Measurements from ENCODE around the gene ASB1.

DNA sequence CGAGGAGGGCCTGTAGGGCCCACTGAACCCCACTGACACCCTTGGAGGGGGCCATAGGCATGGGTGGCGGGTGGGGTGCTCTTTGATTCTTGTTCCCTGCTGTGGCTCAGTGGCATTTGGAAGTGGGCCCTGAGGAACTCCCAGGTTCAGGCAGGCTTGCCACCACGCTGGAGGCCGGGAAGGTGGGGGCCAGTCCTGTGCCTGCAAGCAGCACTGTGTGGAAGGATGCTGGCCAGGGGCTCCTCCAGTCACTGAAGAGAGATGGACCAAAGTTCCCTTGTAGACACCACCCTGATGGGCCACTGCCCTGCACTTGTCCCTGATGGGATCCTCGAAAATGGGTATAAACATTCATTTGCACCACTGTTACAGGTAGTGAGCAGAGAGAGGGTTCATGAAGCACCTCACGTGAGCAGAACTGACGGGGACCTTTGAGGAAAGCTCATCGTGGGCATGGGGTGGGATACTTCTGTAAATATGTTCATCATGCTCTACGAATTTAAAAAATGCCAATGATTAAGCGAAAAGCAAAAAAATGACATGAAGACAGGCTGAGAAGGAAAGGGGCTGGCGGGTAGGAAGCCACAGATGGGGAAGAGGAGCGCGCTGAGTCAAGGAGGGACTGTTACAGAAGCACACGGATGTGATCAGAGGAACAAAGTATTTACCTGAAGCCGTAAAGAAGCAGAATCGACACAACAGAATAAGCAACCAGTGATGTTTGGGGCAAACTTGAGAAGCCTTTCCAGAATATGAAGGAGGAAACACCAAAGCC, 45.2 kb upstream of the ASB1 start:
- TF ChIP-seq, protein P1, sequence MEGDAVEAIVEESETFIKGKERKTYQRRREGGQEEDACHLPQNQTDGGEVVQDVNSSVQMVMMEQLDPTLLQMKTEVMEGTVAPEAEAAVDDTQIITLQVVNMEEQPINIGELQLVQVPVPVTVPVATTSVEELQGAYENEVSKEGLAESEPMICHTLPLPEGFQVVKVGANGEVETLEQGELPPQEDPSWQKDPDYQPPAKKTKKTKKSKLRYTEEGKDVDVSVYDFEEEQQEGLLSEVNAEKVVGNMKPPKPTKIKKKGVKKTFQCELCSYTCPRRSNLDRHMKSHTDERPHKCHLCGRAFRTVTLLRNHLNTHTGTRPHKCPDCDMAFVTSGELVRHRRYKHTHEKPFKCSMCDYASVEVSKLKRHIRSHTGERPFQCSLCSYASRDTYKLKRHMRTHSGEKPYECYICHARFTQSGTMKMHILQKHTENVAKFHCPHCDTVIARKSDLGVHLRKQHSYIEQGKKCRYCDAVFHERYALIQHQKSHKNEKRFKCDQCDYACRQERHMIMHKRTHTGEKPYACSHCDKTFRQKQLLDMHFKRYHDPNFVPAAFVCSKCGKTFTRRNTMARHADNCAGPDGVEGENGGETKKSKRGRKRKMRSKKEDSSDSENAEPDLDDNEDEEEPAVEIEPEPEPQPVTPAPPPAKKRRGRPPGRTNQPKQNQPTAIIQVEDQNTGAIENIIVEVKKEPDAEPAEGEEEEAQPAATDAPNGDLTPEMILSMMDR (IDR thresholded peaks at IDR 0.05), result no peak
- TF ChIP-seq EZH2 (IDR thresholded peaks at IDR 0.05; ENCODE audit: borderline replicate concordance, insufficient read depth, low read depth, low read length, poor library complexity, severe bottlenecking), result no peak

All from B cell (primary cell).